GM23248 (cell line): ENCODE results near the gene OR10G7.

ENCODE experiments used
- EZH2 ChIP-seq: fragments of 200-600 bp; sonication (generic); IDR thresholded peaks from 2 replicates; pipeline ENCODE4 v1.6.1; 2018; ENCODE audit warnings: antibody characterized with exemption, mild to moderate bottlenecking; ENCODE audit not compliant: insufficient read depth, poor library complexity, severe bottlenecking
- EZH2phosphoT487 ChIP-seq: fragments of 200-600 bp; sonication (generic); IDR thresholded peaks from 2 replicates; pipeline ENCODE4 v1.6.1; 2018; ENCODE audit warnings: antibody characterized with exemption, moderate library complexity, mild to moderate bottlenecking, low read depth; ENCODE audit not compliant: insufficient read depth

GRCh38 chr11:124068601-124069110, 27.5 kb upstream of the OR10G7 start:
- TF ChIP-seq EZH2 (no peak), EZH2phosphoT487 (no peak)
